ENCODE data around the gene HK3.
A peak's percentile ranks its signal among the peaks of the same experiment; 100 is the strongest.

The HK3 gene

GRCh38 chr5:176850371-176851245 lies 48.5 kb downstream of the HK3 start:
- no peak for DNase-seq (ENCODE audit: low spot score)

GRCh38 chr5:176849611-176850227 lies 49.4 kb downstream of the HK3 start:
- no peak for DNase-seq (ENCODE audit: low spot score)

GRCh38 chr5:176848651-176849050 lies 50.5 kb downstream of the HK3 start:
- no peak for DNase-seq (ENCODE audit: low spot score)

DNA sequence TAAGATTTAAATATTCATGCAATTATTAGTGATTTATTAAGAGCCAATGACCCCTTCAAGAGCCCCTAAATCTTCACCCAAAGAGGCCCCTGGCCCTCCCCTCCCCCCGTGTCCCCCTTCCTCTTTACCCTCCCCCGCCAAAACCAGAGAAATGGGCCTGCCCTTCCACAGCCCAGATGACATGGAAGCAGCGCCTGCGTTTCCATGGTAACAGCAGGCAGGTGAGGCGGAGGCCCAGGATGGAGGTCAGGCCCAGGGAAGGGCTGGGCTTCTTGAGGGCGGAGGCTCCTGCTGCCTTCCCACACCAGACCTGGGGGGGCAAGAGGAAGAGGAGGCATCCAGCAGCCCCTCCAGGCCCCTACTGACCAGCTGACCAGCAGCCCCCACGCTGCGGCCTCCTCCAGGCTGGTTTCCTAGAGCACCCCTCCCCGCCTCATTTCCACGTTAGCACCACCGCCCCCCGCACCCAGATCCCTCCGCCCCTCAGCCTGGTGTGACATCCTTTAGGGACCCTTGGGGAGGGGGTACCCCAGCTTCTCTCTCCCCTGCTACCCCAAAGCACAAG lies 51.3 kb downstream of the HK3 start:
- no peak for DNase-seq (ENCODE audit: low spot score)

DNA sequence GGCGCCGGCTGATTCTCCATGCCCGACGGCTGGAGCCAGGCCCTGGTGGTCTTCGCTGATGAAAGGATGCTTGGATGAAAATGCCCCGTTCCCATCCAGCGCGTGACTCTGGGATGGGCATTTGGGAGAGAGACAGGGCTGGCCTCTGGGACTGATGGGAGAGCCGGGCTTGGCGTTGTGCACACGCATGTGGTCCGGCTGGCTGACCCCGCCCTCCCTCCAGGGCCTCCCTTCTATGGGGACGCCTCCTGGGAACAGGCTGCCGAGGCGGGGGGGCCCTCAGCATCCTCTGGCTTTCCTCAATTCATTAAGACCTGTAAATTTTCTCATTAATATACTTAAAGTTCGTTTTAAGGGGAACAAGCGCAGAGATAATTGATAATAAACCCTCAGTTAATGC lies 52.0 kb downstream of the HK3 start:
- DNase-seq (ENCODE audit: low spot score), result no peak

- no peak for DNase-seq (ENCODE audit: low spot score)
Observed at GRCh38 chr5:176846335-176847140, 52.6 kb downstream of the HK3 start.

DNA sequence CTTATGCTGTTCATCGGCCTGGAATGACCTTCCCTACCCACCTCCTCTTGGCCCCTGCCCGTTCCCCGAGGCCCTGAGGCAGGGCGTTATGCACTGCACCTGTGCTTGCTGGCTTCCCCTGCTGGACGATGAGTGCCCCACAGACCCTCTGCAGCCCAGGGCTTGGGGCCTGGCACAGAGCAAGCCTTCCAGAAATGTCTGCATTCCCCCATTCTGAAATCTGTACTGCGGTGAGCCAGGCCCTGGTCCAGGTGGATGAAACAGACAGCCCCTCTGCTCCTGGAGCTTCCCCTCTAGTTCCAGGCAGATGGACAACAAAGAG lies 53.8 kb downstream of the HK3 start:
- DNase-seq (ENCODE audit: low spot score), result no peak

DNA sequence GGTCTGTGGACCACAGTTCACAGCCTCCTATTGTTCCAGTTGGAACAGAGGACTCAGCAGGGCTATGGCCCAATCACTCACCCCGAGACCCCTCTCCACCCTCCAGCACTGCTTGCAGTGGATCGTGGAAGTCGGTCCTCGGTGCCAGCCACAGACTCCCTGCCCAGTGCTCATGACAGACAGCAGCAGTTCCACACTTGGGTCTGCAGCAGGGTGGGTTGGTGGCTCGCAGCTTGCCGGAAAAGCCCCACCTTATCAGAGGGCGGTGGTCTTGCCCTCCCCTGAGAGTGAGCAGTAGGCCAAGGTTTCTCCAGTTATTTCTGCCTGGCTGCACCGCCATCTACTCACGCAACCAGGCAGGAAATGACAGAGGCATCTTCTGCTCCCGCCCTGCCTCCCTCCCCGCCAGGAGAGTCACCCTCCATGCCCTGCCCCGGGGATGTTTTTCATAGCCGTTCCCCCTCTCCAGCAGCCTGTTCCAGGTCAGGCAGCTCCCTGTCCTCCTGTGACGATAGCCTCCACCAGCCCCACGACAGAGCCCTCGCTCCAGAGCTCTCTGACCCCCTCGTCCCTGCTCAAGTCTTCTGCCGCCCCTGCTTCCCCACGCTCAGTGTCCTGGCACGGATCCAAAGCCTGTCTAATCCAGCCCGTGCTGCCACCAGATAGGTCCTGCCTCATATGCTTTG lies 54.3 kb downstream of the HK3 start:
- peak; percentile 5 for DNase-seq (ENCODE audit: low spot score)

GRCh38 chr5:176844281-176844680 lies 54.9 kb downstream of the HK3 start:
- DNase-seq (ENCODE audit: low spot score), result no peak

DNA sequence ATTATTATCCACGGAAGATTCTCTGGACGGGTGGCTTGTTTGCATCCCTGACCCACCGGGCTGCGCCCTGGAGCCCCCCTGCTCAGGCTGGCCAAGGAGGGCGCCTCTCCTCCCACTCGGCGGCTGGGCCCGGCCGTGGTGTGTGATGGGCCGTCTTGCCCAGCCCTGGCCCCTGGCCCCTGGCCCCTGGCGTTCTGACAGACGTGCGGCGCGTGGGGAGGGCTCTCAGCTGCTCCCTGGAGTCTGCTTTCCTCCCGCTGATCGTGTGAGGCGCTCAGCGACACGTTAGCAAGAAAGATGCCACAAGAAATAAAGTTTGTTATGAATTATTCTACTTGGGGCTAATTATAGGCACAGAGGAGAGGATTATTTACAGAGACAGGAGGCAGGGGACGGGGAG lies 55.5 kb downstream of the HK3 start:
- no peak for DNase-seq (ENCODE audit: low spot score)

DNA sequence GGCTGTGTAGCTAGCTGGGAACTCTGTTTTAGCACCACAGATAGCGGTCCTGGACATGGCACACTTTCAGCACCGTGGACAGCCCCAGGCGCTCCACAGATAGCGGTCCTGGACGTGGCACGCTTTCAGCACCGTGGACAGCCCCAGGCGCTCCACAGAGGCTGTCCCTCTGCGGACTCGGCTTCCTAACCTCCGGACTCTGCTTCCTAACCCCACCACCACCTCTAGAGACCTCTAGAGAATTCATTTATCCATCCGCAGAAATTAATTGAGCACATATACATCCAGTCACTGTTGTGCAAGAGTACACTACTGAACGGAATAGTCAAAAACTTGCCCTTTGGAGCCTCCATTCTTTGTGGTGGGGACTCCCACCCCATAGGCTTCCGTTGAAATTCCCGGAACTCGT lies 61.4 kb downstream of the HK3 start:
- DNase-seq (ENCODE audit: low spot score), result peak; percentile 90

GRCh38 chr5:176836811-176837706 lies 62.1 kb downstream of the HK3 start:
- DNase-seq (ENCODE audit: low spot score), result no peak

DNA sequence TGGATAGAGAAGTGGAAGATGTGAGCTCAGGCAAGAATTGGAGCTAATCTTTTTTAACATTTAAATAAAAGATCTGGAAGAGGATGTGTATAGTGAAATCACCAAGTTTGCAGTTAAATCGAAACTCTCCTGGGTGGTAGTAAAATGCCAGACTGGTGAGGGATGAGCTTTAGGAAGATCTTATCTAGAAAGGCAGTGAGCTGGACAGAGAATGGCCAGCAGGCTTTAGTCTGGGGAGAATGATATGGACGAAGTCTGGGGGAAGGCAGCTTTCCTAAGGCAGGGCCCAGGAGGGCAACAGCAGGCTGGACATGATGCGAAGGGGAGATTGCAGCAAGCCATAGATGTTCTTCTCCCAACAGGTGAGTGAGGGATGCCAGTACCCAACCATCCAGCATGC lies 63.2 kb downstream of the HK3 start:
- no peak for DNase-seq (ENCODE audit: low spot score)

DNA sequence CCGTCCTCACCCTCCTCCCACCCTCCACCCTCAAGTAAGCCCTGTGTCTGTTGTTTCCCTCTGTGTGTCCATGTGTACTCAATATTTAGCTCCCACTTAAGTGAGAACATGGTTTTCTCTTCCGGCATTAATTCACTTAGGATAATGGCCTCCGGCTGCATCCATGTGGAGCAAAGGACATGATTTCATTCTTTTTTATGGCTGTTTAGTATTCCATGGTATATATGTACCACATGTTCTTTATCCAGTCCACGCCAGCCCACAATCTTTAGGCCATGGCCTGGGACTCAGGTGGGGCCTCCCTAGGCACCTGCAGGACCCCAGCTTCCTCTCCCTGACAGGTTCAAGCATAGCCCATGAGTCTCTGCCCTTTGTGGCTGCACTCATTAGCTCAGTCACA lies 65.9 kb downstream of the HK3 start:
- DNase-seq (ENCODE audit: low spot score), result no peak

GRCh38 chr5:176832162-176832561 lies 67.0 kb downstream of the HK3 start:
- no peak for DNase-seq (ENCODE audit: low spot score)

DNA sequence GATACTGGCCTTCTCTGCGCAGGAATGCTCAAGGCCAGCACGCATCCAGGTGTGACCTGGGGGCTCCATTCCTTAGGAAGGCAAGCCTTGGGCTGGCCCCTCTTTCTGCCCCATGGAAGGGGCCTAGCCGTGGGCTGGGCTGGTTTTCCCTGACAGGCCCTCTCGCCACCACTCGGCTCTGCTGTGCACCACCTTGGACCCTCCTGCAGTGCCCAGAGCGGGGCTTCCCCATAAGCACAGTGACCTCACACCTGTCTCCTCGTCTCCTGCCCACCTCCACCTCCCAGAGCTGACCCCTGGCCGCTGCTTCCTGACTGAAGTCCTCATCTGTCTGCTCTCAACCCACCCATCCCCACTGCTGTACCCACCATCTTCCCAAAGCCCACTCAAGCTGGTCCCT lies 67.7 kb downstream of the HK3 start:
- no peak for DNase-seq (ENCODE audit: low spot score)

DNA sequence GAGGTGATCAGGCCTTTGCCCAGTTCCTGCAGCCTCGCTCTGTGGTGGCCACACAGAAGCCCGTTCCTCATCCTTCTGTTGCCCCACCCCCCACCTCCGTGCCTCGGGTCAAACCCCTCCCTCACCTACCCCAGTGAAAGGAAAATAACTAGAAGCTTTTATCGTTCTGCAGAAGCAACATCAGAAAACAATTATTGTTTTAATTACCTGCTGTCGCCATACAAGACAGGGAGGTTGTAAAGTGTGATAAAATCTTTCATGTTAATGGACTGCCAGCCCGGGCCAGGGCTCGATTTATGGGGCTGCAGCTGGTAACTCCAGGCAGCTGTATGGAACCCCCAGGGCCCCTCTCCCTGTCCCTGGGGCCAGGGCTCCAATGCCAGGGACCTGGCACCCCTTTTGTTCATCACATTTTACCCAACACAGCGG lies 68.1 kb downstream of the HK3 start:
- no peak for DNase-seq (ENCODE audit: low spot score)

Data from kidney capillary endothelial cell (primary cell).